ENCODE results near the gene FKBP1A.

The FKBP1A gene

GRCh38 chr20:1341561-1342265, 51.1 kb downstream of the FKBP1A start:
- Histone ChIP-seq H3K4me2 (ENCODE audit: insufficient read depth, low read length) (no peak overlapping the region), H4K20me1 (ENCODE audit: insufficient read depth, low read length) (peaks cover 18% of the 10 kb centered on the region), H3K4me3 (ENCODE audit: low read depth in 1 of 2, low read length in 2 of 2) (no peak overlapping the region), H3K4me1 (ENCODE audit: insufficient read depth, low read length) (peaks cover 11% of the 10 kb centered on the region), H3K27ac (ENCODE audit: low read length) (no peak overlapping the region; the same call in 1 of the 2 replicates), H3K9me3 (ENCODE audit: insufficient read depth, low read length, severe bottlenecking) (no peaks in the 10 kb centered on the region), H2AFZ (ENCODE audit: low read depth, low read length) (no peak overlapping the region), H3K79me2 (ENCODE audit: insufficient read depth, low read length) (no peaks in the 10 kb centered on the region), H3K9ac (ENCODE audit: low read depth, low read length) (no peak overlapping the region), H3K36me3 (ENCODE audit: insufficient read depth, low read length) (peaks cover 12% of the 10 kb centered on the region), H3K27me3 (ENCODE audit: insufficient read depth, low read length, poor library complexity) (no peaks in the 10 kb centered on the region)
- ATAC-seq (ENCODE audit: insufficient read depth, low read depth) (no peak), DNase-seq (peak; percentile 3)
- TF ChIP-seq CTCF (IDR thresholded peaks at IDR 0.05; ENCODE audit: borderline replicate concordance, extremely low read depth, low read length, poor library complexity, severe bottlenecking), result no peak
- no peak for TF ChIP-seq EZH2 (IDR thresholded peaks at IDR 0.05; ENCODE audit: borderline replicate concordance, low read depth, low read length, severe bottlenecking)

- Histone ChIP-seq H3K9ac (ENCODE audit: low read depth, low read length) (no peak overlapping the region), H3K4me1 (ENCODE audit: insufficient read depth, low read length) (no peaks in the 10 kb centered on the region), H4K20me1 (ENCODE audit: insufficient read depth, low read length) (peaks cover 33% of the 10 kb centered on the region), H3K79me2 (ENCODE audit: insufficient read depth, low read length) (peaks cover 5% of the 10 kb centered on the region; the same call in 1 of the 2 replicates), H3K27ac (ENCODE audit: low read length) (no peak overlapping the region), H3K4me2 (ENCODE audit: insufficient read depth, low read length) (no peak overlapping the region), H3K27me3 (ENCODE audit: insufficient read depth, low read length, poor library complexity) (no peaks in the 10 kb centered on the region), H2AFZ (ENCODE audit: low read depth, low read length) (no peak overlapping the region), H3K4me3 (ENCODE audit: low read depth in 1 of 2, low read length in 2 of 2) (no peak overlapping the region), H3K36me3 (ENCODE audit: insufficient read depth, low read length) (peaks cover 25% of the 10 kb centered on the region), H3K9me3 (ENCODE audit: insufficient read depth, low read length, severe bottlenecking) (no peaks in the 10 kb centered on the region)
- peak; percentile 1 for DNase-seq
- no peak for TF ChIP-seq EZH2 (IDR thresholded peaks at IDR 0.05; ENCODE audit: borderline replicate concordance, low read depth, low read length, severe bottlenecking)
- no peak for TF ChIP-seq CTCF (IDR thresholded peaks at IDR 0.05; ENCODE audit: borderline replicate concordance, extremely low read depth, low read length, poor library complexity, severe bottlenecking)
- ATAC-seq (ENCODE audit: insufficient read depth, low read depth), result no peak
Measured at GRCh38 chr20:1338801-1339200, 54.1 kb downstream of the FKBP1A start.

DNA sequence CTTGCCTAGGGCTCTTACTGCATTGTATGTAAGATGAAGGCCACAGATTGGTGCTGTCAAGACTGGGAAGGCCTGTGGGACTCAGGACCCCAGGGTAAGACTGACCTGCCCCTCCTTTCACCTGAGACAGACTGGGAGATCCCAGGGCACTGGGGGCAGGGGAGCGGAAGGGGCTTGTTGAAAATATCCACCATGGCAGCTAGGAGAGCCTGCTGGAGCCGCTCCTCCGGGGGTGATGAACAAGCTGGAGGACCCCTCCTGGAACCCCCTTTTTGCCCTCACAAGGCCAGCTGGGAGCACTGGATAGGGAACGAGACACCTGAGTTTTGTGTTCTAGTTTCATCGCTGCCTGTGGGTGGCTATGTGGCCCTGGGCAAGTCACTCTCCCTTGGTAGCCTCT, 54.8 kb downstream of the FKBP1A start:
- H3K4me3 ChIP-seq (ENCODE audit: low read depth in 1 of 2, low read length in 2 of 2), result no peak overlapping the region
- H3K9me3 ChIP-seq (ENCODE audit: insufficient read depth, low read length, severe bottlenecking), result no peaks in the 10 kb centered on the region
- H3K79me2 ChIP-seq (ENCODE audit: insufficient read depth, low read length), result peaks cover 5% of the 10 kb centered on the region; the same call in 1 of the 2 replicates
- no peak overlapping the region for H2AFZ ChIP-seq (ENCODE audit: low read depth, low read length)
- ATAC-seq (ENCODE audit: insufficient read depth, low read depth) (no peak), DNase-seq (peak; percentile 2)
- H3K9ac ChIP-seq (ENCODE audit: low read depth, low read length), result no peak overlapping the region
- no peaks in the 10 kb centered on the region for H3K4me1 ChIP-seq (ENCODE audit: insufficient read depth, low read length)
- peaks cover 30% of the 10 kb centered on the region for H3K36me3 ChIP-seq (ENCODE audit: insufficient read depth, low read length)
- H3K27me3 ChIP-seq (ENCODE audit: insufficient read depth, low read length, poor library complexity), result no peaks in the 10 kb centered on the region
- H3K4me2 ChIP-seq (ENCODE audit: insufficient read depth, low read length), result no peak overlapping the region
- no peak for TF ChIP-seq EZH2 (IDR thresholded peaks at IDR 0.05; ENCODE audit: borderline replicate concordance, low read depth, low read length, severe bottlenecking)
- TF ChIP-seq CTCF (IDR thresholded peaks at IDR 0.05; ENCODE audit: borderline replicate concordance, extremely low read depth, low read length, poor library complexity, severe bottlenecking), result no peak
- H4K20me1 ChIP-seq (ENCODE audit: insufficient read depth, low read length), result peaks cover 38% of the 10 kb centered on the region
- H3K27ac ChIP-seq (ENCODE audit: low read length), result no peak overlapping the region

Data from DND-41 (cell line).